ENCODE data around the gene KCTD19.
A peak's percentile ranks its signal among the peaks of the same experiment; 100 is the strongest.
"Not testable (repeated sequence)": the region's sequence is repeated elsewhere in the genome, so short reads cannot be mapped to it uniquely, and the experiment has no call there.

Gene KCTD19

GRCh38 chr16:67326472-67327309 lies at the start of gene KCTD19, which contains the start of gene LRRC36:
Gene KCTD19 (minus strand): TSS chr16:67326741. CDS start chr16:67326707, 34 bp downstream.
Gene LRRC36 (plus strand): TSS chr16:67326815. CDS start chr16:67326863, 48 bp downstream.
- peak; percentile 85 for DNase-seq (ENCODE audit: low read depth, low spot score)

DNA sequence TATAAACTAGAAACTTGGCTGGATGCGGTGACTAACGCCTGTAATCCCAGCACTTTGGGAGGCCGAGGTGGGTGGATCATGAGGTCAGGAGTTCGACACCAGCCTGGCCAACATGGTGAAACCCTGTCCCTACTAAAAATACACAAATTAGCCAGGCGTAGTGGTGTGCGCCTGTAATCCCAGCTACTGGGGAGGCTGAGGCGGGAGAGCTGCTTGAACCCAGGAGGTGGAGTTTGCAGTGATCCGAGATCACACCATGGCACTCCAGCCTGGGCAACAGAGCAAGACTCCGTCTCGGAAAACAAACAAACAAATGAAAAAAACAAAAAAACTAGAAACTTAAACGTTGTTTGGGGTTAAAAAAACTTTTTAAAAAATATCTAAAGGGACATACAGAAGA lies 49.5 kb upstream of the KCTD19 start:
- H3K9ac ChIP-seq (ENCODE audit: insufficient read length, low read depth); H3K4me1 ChIP-seq (ENCODE audit: insufficient read depth, insufficient read length); H3K9me3 ChIP-seq (ENCODE audit: insufficient read depth, low read length); DNase-seq (ENCODE audit: low read depth, low spot score); H3K4me3 ChIP-seq (ENCODE audit: insufficient read length, low read depth); H3K27me3 ChIP-seq (ENCODE audit: insufficient read depth, insufficient read length); H3K36me3 ChIP-seq (ENCODE audit: insufficient read depth, insufficient read length, low read length): not testable (repeated sequence)

More at GRCh38 chr16:67326472-67327309, at the start of gene KCTD19, which contains the start of gene LRRC36:
- Histone ChIP-seq H3K4me1 (ENCODE audit: insufficient read depth, insufficient read length) (no peaks in the 10 kb centered on the region), H3K27me3 (ENCODE audit: insufficient read depth, insufficient read length) (no peaks in the 10 kb centered on the region), H3K4me3 (ENCODE audit: insufficient read length, low read depth) (peak within 1 kb of the TSS; percentile 75), H3K36me3 (ENCODE audit: insufficient read depth, insufficient read length, low read length) (no peaks in the 10 kb centered on the region), H3K9ac (ENCODE audit: insufficient read length, low read depth) (peak within 1 kb of the TSS; percentile 88), H3K9me3 (ENCODE audit: insufficient read depth, low read length) (no peaks in the 10 kb centered on the region)
- TF ChIP-seq ZNF274 (IDR thresholded peaks at IDR 0.05; ENCODE audit: low read depth, low read length) (no peak), YY1 (IDR thresholded peaks at IDR 0.05; ENCODE audit: insufficient read depth, insufficient read length) (no peak), SUZ12 (IDR thresholded peaks at IDR 0.05; ENCODE audit: extremely low read depth, insufficient read depth, insufficient read length) (no peak)

- Histone ChIP-seq H3K9me3 (ENCODE audit: insufficient read depth, low read length) (no peaks in the 10 kb centered on the region), H3K4me1 (ENCODE audit: insufficient read depth, insufficient read length) (no peaks in the 10 kb centered on the region), H3K36me3 (ENCODE audit: insufficient read depth, insufficient read length, low read length) (no peaks in the 10 kb centered on the region), H3K4me3 (ENCODE audit: insufficient read length, low read depth) (no peak overlapping the region), H3K27me3 (ENCODE audit: insufficient read depth, insufficient read length) (peaks cover 4% of the 10 kb centered on the region), H3K9ac (ENCODE audit: insufficient read length, low read depth) (no peak overlapping the region)
- TF ChIP-seq ZNF274 (IDR thresholded peaks at IDR 0.05; ENCODE audit: low read depth, low read length) (no peak), YY1 (IDR thresholded peaks at IDR 0.05; ENCODE audit: insufficient read depth, insufficient read length) (no peak), SUZ12 (IDR thresholded peaks at IDR 0.05; ENCODE audit: extremely low read depth, insufficient read depth, insufficient read length) (no peak)
- DNase-seq (ENCODE audit: low read depth, low spot score), result no peak
Measured at GRCh38 chr16:67372664-67373063, 46.1 kb upstream of the KCTD19 start.

GRCh38 chr16:67370661-67371060 lies 44.1 kb upstream of the KCTD19 start:
- no peak for TF ChIP-seq ZNF274 (IDR thresholded peaks at IDR 0.05; ENCODE audit: low read depth, low read length)
- TF ChIP-seq SUZ12 (IDR thresholded peaks at IDR 0.05; ENCODE audit: extremely low read depth, insufficient read depth, insufficient read length), result no peak
- TF ChIP-seq YY1 (IDR thresholded peaks at IDR 0.05; ENCODE audit: insufficient read depth, insufficient read length), result no peak
- H3K36me3 ChIP-seq (ENCODE audit: insufficient read depth, insufficient read length, low read length), result no peaks in the 10 kb centered on the region
- H3K4me1 ChIP-seq (ENCODE audit: insufficient read depth, insufficient read length), result no peaks in the 10 kb centered on the region

GRCh38 chr16:67364600-67365235 lies 38.2 kb upstream of the KCTD19 start:
- H3K4me1 ChIP-seq (ENCODE audit: insufficient read depth, insufficient read length), result no peaks in the 10 kb centered on the region
- H3K9me3 ChIP-seq (ENCODE audit: insufficient read depth, low read length), result no peaks in the 10 kb centered on the region
- no peaks in the 10 kb centered on the region for H3K27me3 ChIP-seq (ENCODE audit: insufficient read depth, insufficient read length)
- TF ChIP-seq SUZ12 (IDR thresholded peaks at IDR 0.05; ENCODE audit: extremely low read depth, insufficient read depth, insufficient read length) (no peak), ZNF274 (IDR thresholded peaks at IDR 0.05; ENCODE audit: low read depth, low read length) (no peak), YY1 (IDR thresholded peaks at IDR 0.05; ENCODE audit: insufficient read depth, insufficient read length) (no peak)
- H3K9ac ChIP-seq (ENCODE audit: insufficient read length, low read depth), result no peak overlapping the region
- no peak overlapping the region for H3K4me3 ChIP-seq (ENCODE audit: insufficient read length, low read depth)
- H3K36me3 ChIP-seq (ENCODE audit: insufficient read depth, insufficient read length, low read length), result no peaks in the 10 kb centered on the region
- no peak for DNase-seq (ENCODE audit: low read depth, low spot score)

More at GRCh38 chr16:67370661-67371060, 44.1 kb upstream of the KCTD19 start:
- no peak overlapping the region for H3K9ac ChIP-seq (ENCODE audit: insufficient read length, low read depth)
- no peaks in the 10 kb centered on the region for H3K9me3 ChIP-seq (ENCODE audit: insufficient read depth, low read length)
- H3K4me3 ChIP-seq (ENCODE audit: insufficient read length, low read depth), result no peak overlapping the region
- peaks cover 4% of the 10 kb centered on the region for H3K27me3 ChIP-seq (ENCODE audit: insufficient read depth, insufficient read length)
- no peak for DNase-seq (ENCODE audit: low read depth, low spot score)

- Histone ChIP-seq H3K27me3 (ENCODE audit: insufficient read depth, insufficient read length) (no peaks in the 10 kb centered on the region), H3K4me3 (ENCODE audit: insufficient read length, low read depth) (no peak overlapping the region), H3K9me3 (ENCODE audit: insufficient read depth, low read length) (no peaks in the 10 kb centered on the region), H3K9ac (ENCODE audit: insufficient read length, low read depth) (no peak overlapping the region), H3K4me1 (ENCODE audit: insufficient read depth, insufficient read length) (no peaks in the 10 kb centered on the region), H3K36me3 (ENCODE audit: insufficient read depth, insufficient read length, low read length) (no peaks in the 10 kb centered on the region)
- no peak for TF ChIP-seq SUZ12 (IDR thresholded peaks at IDR 0.05; ENCODE audit: extremely low read depth, insufficient read depth, insufficient read length)
- TF ChIP-seq ZNF274 (IDR thresholded peaks at IDR 0.05; ENCODE audit: low read depth, low read length), result no peak
- no peak for TF ChIP-seq YY1 (IDR thresholded peaks at IDR 0.05; ENCODE audit: insufficient read depth, insufficient read length)
- DNase-seq (ENCODE audit: low read depth, low spot score), result no peak
Measured at GRCh38 chr16:67361038-67361437, 34.5 kb upstream of the KCTD19 start.

DNA sequence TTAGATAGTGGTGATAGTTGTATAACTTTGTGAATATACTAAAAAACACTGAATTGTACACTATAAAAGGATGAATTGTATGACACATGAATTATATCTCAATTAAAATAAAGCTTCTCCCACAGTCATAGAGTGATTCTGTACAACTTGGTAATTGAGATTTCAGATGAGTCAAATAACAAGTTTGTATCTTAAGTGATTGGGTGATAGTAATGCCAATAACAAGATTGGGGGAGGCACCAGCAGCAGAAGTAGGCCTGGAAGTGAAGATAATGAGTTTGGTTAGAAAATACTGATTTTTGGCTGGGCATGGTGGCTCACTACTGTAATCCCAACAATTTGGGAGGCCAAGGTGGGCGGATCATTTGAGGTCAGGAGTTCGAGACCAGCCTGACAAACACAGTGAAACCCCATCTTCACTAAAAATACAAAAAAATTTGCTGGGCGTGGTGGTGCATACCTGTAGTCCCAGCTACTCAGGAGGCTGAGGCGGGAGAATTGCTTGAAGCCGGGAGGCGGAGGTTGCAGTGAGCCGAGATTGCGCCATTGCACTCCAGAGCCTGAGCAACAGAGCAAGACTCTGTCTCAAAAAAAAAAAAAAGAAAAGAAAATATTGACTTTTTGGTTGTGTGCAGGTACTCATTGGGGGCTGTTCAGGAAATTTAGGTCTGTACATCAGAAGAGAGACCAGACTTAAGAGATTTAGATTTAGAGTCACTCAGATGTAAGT lies 33.2 kb upstream of the KCTD19 start:
- not testable (repeated sequence) for DNase-seq (ENCODE audit: low read depth, low spot score); H3K4me1 ChIP-seq (ENCODE audit: insufficient read depth, insufficient read length); H3K9ac ChIP-seq (ENCODE audit: insufficient read length, low read depth); H3K36me3 ChIP-seq (ENCODE audit: insufficient read depth, insufficient read length, low read length); H3K9me3 ChIP-seq (ENCODE audit: insufficient read depth, low read length); H3K27me3 ChIP-seq (ENCODE audit: insufficient read depth, insufficient read length); H3K4me3 ChIP-seq (ENCODE audit: insufficient read length, low read depth)
